Inferior parietal cortex (tissue), 1 donor: ENCODE measurements around the gene RBBP4.
A peak's percentile ranks its signal among the peaks of the same experiment; 100 is the strongest.
"Not testable (repeated sequence)": the region's sequence is repeated elsewhere in the genome, so short reads cannot be mapped to it uniquely, and the experiment has no call there.

Source experiments
- DNase-seq: peaks from one replicate; pipeline ENCODE4 v3.0.0-alpha.2; 2016; ENCODE audit errors: extremely low spot score

RBBP4 gene

DNA sequence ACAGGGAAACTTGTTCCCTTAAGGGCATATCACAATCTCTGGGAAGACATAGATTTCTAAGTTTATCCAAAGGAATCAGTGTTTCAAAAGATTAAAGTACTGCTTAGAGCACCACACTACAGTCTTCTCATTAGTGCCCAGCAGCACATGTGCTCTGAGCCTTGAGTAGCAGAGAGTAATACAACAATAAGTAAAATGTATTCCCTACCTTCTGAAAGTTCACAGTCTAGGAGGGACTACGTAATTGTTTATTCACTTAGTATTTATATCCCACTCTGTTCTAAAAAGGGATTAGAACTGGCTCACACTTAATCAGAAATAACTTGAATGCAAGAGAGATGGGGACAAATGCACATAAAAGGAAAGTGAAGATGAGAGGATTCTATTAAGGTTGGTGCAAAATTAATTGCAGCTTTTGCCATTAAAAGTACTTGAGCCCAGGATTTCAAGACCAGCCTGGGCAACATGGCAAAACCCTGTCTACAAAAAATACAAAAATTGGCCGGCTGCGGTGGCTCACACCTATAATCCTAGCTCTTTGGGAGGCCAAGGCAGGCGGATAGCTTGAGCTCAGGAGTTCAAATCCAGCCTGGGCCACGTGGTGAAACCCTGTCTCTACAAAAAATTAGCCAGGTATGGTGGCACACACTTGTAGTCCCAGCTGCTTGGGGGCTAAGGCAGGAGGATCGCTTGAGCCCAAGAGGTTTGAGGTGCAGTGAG, 42.6 kb downstream of the RBBP4 start:
- DNase-seq, result no peak

DNA sequence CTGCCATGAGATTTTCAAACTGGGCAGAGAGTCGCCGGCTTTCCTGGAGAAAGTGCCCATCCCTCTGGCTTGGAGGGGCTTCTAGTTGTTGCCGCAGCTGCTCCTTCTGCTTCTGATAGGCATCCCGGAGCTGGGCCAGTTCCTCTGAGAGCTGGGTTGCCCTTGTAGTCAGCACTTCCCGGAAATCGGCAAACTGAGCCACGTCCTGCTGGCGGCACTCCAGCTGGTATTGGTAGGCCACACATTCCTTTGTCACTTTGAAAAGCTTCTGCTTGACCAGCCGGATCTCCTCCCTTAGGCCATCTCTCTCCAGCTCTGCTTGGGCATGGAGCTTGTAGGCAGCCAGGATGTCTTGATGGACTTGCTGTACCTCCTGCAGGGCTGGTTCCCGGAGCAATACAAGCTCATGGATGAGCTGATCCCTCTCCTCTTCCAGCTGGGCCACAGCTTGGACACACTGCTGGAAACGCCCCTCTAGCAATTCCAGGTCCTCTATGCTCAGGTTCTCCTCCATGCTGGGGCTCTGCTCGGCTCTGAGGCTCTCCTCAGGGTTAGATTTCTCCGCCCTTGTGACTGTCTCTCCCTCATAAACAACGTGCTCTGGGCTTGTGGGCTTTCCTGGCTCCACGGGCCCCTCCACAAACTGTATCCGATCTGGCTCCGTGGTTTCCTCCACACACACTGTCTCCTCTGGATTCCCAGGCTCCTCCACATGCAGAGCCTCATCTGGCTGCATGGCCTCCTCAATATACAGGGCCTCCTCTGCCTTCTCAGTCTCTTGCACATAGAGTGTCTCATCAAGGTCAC, 44.3 kb downstream of the RBBP4 start:
- no peak for DNase-seq

DNA sequence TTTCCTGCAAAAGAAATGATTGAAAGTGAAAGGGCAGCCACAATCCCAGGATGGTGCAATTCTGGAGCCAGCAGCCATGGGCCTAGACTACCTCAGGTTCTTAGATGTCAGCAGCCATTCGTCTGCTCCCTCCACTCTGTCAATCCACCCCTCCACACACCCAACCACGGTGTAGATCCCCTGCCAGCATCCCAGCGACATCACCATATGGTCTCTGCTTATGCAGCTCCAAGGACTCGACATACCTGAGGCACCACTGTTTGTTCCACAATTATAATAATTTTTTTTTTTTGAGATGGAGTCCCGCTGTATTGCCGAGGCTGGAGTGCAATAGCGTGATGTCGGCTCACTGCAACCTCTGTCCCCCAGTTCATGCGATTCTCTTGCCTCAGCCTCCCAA, 45.0 kb downstream of the RBBP4 start:
- no peak for DNase-seq

DNA sequence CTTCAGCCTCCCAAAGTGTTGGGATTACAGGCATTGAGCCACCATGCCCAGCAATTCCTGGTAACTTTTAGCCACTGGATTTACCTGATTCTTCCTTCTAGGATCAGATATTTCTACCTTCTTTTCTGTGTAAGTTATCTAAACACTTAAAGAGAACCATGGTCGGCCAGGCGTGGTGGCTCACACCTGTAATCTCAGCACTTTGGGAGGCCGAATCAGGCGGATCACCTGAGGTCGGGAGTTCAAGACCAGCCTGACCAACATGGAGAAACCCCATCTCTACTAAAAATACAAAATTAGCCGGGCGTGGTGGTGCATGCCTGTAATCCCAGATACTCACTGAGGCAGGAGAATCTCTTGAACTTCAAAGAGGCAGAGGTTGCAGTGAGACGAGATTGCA, 46.0 kb downstream of the RBBP4 start:
- DNase-seq, result not testable (repeated sequence)

DNA sequence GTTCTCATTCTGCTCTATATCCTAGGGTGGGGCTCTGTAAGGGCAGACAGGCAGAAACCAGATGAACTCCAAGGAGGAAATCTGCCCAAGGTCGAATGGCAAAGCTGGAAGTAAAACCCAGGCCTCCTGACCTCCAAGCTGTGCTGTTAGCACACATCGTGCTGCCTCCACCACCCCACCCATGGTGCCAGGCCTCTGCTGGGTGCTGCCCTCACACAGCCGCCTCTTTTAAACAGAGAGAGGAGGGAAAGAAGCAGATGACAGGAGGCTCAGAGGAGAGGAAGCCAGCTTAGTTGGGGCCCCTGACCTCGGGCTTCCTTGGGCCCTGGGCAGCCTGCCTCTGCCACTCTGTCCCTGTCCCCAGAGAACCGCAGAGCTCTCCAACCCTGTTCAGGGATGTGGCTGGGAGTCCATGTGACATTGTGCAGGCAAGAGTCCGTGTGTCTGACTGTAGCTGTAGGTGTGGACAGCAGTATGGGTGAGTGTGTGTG, 50.5 kb downstream of the RBBP4 start:
- DNase-seq, result no peak

DNA sequence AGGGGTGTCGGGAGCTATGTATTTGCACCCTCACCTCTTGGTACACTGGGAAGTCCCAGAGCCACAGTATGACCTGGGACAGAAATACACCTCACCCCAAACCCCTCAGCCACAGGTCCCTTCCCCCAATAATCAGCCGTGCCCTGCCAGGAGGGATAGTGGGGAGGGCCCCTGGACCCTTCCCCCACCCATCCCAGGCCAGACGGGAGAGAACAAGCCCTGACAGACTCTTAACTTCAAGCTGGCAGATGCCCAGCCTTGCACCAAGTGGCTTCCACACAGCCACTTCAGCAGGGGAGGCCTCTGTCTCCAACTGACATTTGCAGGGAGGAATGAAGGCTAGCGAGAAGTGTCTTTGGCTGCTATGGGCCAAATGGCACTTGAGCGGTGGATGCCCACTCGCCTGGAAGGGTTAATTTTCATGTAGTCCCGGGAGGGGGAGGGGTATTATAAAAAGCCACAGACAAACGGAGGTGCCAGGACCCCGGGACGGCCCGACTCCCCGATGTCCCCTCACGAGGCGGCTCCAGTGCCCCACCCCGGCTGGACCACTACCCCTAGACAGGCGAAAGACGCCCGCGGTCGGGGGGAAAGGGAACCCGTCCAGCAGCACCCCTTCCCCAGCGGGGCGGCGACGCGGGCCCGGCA, 51.1 kb downstream of the RBBP4 start:
- DNase-seq, result no peak

DNA sequence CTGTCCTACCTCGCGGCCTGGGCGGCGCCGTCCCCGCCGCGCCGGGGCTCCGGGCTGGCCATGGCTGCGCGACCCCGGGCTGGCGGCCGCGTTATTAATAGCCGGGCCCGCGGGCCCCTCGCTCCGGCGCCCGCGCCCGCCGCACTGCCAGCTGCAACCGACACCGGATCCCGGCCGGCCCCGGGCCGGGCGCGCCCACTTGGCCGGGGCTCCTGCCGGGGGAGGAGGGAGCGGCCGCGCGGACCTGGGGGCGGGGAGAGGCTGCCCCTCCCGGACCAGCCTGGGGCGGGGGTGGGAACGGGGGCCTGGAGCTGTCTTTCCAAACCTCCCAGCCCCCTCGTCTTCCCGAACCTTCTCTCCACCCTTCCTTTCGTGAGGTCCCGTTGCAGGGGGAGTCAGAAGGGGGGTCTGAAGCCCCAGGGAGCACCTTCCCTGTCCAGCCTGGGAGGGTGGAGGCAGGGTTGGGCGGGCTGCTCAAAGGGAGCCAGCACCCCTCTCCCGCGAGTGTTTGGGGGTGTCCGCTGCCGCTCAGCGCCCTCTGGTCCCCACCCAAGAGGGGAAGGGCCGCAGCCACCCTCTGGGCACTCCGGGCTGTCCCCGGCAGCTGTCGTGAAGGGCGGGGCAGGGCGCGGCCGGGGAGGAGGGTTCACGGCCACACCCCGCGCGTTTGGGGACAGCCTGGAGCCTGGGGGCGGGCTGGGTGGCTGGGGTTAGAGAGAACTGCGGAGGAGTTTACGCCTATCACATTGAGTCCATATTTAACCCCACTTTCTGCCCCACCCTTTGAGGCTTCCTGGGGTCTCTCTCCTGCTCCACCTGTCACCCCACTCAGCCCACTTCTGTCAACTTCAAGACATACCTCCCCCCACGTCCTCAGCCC, 51.8 kb downstream of the RBBP4 start, which contains the start of gene SYNC:
Gene SYNC (minus strand): TSS at position 172 of the 880 bp plus-strand sequence. CDS start 110 bp downstream, at position 62.
- no peak for DNase-seq

DNA sequence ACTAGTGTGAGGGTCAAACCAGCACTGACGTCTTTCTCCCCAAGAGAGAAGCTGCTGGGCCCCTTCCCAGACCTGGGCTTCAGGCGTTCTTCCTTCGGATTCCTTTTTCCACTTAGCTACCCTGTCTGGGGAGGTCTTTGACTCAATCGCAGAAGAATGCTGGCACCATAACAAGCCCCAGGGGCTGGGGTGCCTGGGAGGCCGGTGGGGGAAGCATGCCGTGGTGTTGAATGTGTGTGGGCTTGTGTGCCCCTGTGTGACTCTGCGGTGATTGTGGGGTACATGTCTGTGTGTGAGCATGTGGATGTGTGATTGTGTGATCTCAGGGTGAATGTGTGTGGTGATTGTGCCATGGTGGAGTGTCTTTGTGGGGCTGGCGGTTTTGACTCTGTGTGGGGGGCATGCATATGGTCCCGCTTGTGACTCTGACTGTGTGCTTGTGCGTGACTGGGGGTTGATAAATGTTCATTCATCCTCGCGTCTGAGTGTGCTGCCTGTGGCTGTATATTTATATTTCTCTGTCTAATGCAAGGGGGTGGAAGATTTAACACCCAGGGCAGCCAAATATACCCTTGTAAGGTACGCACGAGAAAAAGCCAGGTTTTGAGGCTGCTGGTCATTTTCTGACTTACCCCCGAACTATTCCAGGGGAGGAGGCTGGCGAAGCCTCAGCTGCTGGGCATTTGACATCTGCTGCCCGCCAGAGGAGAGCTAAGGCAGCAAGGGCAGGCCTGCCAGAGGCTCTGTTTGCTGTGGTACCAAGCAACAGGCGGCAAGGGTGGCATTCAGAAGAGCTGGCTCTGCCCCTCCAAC, 52.7 kb downstream of the RBBP4 start:
- DNase-seq, result no peak

DNA sequence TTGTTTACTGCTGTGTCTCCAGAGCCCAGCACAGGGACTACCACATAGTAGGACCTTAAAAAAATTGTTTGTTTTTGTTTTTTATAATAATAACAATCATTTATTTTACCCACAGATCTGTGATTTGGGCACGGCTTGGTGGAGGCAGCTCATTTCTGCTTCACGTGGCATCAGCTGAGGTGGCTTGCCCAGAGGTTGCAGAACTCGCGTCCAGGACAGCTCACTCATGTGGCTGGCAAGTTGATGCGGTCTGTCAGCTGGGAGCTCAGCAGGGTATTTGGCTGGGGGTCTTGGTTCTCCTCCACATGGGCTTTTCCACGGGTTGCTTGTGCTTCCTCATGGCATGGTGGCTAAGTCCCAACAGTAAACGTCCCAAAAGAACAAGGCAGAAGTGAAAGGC, 54.5 kb downstream of the RBBP4 start:
- no peak for DNase-seq

DNA sequence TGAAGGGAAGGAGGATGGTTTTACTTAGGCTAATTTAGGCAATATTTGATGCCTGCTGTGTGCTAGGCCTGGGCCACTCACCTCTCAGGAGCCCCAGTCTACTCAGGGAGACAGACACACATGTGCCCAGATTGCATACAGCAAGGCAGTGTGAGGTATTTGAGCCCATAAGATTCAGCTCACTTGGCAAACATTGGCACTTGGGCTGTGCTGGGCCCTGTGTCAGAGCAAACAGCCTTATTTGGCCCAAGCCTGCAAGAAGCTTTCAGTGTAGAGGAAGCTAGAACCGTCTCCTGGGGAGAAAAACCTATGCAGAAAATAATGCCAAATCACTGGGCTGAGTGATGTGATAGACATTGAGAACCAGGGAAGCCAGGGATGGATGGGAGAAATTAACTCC, 55.5 kb downstream of the RBBP4 start:
- no peak for DNase-seq

DNA sequence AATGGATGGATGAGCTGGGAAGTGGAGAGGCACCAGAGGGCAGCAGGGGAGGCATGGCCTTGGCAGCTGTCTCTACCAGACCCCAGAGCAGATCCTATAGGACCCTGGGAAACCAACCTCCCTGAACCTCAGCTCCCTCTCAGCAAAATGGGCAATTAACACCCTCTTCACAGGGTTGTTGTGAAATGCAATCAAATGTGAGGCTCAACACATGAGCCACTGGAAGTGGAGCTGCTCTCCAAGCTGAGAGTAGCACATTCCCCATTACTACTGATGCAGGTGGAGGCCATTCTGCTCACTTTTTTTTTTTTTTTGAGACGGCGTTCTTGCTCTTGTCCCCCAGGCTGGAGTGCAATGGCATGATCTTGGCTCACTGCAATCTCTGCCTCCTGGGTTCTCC, 58.1 kb downstream of the RBBP4 start:
- no peak for DNase-seq

DNA sequence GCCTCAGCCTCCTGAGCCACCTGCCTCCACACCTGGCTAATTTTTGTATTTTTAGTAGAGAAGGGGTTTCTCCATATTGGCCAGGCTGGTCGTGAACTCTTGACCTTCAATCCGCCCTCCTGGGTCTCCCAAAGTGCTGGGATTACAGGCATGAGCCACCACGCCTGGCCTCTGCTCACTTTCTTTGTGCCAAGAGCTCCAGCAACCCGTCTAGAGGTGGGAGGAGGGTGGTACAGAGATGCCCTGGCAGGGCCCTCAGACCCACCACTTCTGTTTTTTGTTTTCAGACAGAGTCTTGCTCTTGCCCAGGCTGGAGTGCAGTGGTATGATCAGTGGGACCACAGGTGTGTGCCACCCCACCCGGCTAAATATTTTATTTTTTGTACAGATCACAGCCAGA, 58.5 kb downstream of the RBBP4 start:
- no peak for DNase-seq

DNA sequence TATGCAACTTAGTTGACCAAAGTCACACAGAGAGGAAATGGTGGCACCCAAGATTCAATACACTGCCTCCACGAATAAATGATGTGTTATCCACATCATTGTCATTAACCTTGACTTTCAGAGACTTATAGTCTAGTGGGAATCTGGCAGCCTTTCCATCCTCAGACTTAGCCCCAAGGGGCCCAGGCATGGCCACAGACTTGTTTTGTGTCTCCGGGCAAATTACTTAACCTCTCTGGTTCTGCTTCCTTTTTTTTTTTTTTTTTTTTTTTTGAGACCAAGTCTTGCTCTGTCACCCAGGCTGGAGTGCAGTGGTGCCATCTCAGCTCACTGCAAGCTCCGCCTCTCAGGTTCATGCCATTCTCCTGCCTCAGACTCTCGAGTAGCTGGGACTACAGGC, 60.2 kb downstream of the RBBP4 start:
- not testable (repeated sequence) for DNase-seq

DNA sequence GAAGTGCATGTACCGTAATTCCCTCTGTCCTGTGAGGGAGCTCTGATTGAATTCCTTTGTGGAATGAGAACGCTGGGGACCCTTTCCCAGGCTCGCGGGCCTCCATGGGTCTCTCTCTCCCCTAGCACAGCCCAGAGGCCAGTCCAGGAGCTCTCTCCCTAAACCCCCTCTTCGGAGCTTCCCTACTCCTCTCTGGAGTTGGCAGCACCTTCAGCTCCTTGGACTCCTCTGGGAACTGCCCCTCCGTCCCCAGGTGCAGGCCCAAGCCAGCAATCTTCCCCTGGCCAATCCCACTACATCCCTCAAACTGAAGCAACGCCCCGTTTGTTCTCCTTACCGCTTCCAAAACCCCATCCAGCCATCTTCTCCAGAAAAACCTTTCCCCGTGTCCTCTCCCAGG, 62.1 kb downstream of the RBBP4 start:
- DNase-seq, result no peak

DNA sequence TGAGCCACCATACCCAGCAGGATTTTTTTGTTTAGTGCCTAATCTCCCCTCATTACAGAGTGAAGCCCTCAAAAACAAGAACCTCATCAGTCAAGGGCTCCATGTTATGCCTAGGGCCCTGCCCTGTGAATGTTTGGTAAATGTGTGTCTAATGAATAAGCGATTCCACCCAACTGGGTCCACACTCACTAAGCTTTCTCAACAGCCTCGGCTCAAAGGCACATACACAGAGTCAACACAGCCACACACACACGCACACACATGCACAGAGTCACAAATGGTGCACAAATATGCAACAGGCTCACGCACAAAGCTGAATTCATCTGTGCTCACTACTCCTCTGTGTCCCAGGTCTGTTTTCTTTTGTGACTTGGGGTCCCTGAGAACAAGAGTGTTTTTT, 63.3 kb downstream of the RBBP4 start:
- no peak for DNase-seq

DNA sequence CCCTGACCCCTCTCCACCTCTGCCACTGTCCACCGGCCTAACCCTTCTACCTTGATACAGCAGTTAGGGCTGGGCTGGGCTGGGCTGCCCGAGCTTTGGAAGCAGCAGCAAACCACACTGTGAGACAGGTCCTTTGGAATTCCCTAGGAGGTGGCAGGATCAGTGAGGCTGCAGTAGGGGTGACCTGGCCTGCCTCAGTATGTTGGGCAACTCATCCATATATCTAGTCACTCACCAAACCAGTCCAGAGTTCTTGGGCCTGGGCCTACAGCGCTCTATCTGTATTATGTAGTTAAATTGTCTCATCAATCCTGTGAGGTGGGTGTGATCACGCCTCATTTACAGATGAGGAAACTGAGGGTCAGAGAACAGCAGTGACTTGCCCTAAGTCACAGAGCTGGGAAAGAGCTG, 64.9 kb downstream of the RBBP4 start:
- DNase-seq, result no peak

DNA sequence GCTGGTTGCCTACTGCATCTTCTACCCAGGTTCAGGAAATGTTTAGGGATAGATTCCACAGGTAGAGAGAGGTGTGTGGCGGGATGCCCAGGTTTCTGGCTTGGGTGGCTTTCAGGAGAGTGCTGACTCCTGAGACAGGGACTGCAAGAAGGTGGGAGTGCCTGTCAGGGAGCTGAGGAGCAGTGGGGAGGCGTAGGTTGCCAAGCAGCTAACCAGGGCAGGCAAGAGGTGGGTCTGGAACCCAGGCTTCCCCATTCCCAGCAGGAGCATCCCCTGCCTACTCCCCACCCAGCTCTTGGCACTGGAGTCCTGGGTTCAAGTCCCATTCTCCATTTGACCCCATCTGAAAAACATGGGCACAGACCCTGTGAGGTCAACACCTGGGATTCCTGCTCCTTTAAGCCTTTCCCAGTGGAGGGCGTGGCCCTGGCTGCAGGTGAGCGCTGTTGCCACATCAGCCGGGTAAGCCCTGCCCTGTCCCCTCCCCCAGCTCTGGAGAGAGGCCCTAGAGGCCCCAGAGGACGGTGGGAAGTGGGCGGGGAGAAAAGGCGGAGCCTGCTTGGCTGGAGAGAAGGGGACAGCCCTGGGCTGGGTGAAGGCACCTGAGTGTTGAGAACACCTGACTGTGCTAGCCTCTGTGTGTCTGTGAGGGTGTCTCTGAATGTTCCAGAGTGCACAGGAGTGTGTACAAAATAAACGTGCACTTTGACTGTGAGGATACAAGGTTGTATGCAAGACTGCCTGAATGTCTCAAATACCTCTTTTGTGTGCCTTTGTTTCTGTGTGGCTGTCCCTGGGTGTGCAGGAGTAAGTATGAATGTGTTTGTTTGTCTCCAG, 65.5 kb downstream of the RBBP4 start:
- peak; percentile 25 for DNase-seq

DNA sequence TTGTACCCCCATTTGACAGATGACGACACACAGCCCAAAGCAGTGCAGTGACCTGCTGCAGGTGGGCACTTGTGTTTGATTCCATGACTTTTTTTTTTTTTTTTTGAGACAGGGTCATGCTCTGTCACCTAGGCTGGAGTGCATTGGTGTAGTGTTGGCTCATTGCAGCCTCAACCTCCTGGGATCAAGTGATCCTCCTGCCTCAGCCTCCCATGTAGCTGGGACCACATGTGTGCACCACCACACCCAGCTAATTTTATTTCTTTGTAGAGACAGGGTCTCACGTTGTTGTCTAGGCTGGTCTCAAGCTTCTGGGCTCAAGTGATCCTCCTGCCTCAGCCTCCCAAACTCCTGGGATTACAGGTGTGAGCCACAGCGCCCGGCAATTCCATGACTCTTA, 66.5 kb downstream of the RBBP4 start:
- DNase-seq, result no peak

DNA sequence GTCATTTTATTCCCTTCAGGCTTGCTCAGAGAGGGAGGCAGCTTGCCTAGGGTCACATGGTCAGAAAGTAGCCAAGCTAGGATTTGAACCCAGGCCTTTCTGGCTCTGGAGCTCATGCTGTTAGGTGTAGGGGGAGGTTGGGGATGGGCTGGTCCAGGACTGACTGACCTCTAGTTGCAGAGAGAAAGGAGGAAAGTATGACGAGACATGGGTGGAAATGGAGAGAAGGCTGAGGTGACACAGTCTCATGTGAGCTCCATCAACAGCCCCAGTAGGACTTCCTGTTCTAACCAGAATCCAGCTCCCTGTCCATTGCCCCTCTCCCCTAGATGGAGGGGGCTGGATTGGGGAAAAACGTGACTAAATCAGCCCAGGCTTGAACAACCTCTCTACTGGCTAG, 67.0 kb downstream of the RBBP4 start:
- DNase-seq, result no peak

DNA sequence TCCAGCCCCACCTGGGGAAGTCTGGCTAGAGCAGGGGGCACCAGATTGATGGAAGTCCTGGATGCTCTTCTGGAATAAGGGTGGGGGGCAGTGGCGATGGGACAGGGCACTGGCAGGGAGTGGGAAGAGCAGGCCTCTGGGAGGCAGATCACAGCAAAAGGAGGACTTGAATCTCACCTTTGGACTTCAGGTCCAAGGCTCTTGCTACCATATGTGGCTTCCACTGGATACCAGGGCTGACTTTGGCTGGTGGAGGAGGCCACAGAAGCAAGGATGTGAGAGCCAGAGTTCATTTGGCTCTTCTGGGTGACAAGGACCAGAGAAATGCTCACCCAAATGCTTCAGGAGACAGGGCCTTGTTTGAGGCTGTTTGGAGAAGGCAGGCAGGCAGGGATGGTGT, 67.5 kb downstream of the RBBP4 start:
- DNase-seq, result no peak
